Right hindlimb (tissue), 1 donor: ENCODE data around the gene C1QB.

Experiments used
- DNase-seq: peaks from one replicate; pipeline ENCODE4 v3.0.0-alpha.2; 2018

Gene C1QB

DNA sequence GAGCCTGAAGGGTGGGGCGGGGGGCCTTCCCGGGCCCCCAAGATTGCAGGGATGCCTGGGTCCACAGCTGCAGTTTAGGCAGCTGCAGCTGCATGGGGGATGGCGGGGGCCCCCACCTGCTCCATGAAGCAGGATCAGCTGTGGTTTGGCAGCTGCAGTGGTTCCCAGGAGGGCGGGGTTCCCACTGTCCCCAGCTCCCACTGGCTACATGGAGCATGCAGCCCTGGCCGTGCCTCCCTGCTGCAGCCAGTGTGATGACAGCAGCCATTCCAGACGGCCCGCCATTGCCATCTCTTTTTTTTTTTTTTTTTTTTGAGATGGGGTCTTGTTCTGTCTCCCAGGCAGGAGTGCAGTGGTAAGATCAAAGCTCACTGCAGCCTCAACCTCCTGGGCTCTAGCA, 17.6 kb upstream of the C1QB start:
- DNase-seq = peak; percentile 51

DNA sequence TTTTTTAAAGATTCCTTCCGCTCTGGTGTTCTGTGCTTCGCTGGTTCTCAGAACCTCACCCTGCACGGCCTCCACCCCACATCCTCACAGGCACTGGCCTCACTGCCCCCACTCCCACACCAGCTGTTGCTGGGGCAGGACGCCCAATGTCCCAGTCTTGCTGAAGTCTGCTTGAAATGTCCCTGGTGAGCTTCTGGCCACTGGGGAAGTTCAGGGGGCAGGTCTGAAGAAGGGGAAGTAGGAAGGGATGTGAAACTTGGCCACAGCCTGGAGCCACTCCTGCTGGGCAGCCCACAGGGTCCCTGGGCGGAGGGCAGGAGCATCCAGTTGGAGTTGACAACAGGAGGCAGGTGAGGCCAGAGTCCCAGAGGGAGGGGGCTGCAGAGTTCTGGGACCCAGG, 16.7 kb upstream of the C1QB start, which contains the start of gene C1QA:
Gene C1QA (plus strand): TSS at position 276 of the 400 bp plus-strand sequence. CDS start 989 bp downstream, outside the sequence.
- DNase-seq = no peak

DNA sequence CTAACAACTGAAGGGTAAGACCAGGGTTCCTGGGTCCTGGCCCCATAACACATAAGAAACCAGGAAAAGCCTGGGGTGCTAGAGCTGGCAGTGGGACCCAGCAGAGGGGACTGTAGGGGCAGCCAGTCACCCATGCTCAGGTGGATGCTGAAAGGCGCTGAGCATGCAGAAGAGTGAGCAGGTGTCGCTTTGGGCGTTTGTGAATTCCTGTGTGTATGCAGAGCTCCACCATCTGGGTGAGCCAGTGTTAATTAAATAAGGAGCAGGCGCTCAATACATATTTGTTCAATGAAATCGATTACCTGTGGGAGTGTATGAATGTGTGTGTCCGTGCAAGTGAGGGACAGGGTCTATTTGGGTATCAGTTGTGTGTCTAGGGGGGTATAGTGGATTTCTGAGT, 16.1 kb upstream of the C1QB start:
- DNase-seq = no peak

DNA sequence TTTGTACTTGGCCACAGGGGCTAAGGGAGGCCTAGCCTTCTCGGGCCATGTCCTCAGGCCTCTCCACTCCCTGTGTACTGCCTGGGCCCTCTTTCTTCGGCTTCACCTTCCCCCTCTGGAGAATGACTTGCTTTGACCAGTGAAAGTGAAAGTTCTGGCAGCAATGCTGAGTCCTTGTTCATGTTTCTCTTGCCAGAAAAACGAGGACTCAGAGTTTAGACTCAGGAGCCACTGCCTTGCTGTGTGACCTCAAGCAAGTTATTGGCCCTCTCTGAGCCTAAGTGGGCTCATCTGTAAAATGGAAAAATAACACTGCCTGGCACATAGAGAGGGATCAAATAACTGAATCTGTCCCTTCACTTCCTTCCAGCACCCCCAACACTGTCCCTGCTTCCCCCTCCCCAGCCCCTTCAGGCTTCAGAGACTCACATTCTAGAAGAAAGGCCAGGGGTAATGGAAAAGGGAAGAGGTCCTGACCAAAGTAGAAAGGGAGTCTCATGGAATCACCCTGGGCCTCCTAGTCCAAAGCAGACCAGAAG, 15.1 kb upstream of the C1QB start:
- DNase-seq = no peak

DNA sequence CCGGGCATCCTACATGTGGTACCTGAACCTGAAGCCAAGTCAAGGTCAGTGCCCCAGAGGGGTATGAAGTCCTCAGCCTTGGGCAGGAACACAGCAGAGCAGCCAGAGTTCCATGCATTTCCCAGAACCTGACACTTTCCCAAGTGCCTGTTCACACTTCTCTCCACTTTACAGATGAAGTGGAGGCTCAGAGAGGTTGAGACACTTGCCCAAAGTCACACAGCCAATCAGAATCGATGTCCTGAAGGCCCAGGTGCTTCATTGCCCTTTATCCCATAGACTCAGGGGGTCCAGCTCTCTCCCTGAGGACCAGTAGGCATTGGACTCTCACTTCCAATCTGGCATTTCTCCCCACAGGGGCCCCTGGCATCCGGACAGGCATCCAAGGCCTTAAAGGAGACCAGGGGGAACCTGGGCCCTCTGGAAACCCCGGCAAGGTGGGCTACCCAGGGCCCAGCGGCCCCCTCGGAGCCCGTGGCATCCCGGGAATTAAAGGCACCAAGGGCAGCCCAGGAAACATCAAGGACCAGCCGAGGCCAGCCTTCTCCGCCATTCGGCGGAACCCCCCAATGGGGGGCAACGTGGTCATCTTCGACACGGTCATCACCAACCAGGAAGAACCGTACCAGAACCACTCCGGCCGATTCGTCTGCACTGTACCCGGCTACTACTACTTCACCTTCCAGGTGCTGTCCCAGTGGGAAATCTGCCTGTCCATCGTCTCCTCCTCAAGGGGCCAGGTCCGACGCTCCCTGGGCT, 14.4 kb upstream of the C1QB start:
- no peak for DNase-seq

DNA sequence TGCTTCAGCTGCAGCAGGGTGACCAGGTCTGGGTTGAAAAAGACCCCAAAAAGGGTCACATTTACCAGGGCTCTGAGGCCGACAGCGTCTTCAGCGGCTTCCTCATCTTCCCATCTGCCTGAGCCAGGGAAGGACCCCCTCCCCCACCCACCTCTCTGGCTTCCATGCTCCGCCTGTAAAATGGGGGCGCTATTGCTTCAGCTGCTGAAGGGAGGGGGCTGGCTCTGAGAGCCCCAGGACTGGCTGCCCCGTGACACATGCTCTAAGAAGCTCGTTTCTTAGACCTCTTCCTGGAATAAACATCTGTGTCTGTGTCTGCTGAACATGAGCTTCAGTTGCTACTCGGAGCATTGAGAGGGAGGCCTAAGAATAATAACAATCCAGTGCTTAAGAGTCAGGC, 13.8 kb upstream of the C1QB start:
- peak; percentile 41 for DNase-seq

DNA sequence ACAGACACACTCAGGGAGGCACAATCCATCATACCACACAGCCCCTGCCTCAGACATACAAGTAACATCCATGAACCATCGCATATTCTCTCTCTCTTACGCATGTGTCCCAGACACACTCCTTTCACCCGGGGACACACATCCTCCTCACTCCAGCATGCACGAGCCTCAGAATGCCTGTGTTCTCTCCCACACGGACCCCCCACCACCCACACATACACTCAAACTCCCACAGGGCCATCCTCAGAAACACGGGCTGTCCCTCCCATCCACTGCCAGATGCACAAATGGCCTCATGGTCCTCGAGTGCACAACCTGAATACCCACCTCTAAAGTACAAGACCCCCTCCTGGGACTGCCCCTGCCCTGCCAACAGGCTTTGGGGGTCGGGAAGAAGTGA, 11.8 kb upstream of the C1QB start:
- no peak for DNase-seq

DNA sequence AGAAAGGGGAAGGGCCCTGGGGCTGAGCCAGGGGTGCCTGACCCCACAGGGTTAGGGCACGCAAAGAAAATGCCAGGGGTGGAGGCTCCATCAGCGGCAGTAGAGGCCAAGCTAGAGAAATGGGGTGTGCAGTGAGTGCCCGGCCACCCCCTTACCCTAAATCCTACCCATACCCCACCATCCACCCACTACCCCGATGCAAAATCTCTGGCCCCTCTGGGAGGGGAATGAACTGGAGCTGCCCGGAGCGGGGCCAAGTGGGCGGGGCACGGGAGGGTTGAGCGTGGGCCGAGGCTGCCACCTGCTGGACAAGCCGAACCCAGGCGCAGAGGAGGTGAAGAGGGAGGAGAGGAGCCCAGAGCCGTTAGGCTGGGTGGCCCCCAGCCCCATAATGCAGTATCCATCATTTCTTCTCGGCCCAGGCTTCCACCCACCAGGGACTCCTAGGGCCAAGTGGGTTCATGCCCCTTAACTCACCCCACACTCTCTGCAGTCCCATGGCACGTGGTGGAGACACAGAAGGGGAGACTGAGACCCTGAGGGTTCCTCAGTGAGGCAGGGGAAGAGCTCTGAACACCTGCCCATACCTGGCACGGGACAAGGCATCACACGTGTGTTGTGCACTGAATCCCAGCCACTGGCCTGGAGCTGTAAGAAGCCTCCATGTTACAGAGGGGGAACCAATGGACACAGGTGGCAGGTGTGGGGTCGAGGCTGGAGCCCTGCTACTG, 11.0 kb upstream of the C1QB start:
- peak; percentile 86 for DNase-seq

DNA sequence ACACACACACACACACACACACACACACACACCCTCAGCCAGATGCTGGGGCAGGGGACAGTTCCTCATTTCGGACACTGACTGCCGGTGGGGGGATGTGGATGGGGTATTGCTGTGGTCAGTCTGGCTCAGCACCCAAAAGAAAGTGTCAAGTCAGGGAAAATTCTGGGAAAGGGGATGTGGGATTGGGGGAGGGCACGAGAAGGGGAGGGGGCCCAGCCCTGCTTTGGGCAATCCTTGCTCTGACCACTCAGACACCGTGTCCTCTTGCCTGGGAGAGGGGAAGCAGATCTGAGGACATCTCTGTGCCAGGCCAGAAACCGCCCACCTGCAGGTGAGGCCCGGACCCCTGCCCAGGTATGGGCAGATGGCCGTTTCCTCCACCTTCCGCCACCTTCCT, 9.7 kb upstream of the C1QB start, which contains the start of gene C1QC:
Gene C1QC (plus strand): TSS at position 253 of the 400 bp plus-strand sequence. CDS start 391 bp downstream, outside the sequence.
- DNase-seq = no peak

DNA sequence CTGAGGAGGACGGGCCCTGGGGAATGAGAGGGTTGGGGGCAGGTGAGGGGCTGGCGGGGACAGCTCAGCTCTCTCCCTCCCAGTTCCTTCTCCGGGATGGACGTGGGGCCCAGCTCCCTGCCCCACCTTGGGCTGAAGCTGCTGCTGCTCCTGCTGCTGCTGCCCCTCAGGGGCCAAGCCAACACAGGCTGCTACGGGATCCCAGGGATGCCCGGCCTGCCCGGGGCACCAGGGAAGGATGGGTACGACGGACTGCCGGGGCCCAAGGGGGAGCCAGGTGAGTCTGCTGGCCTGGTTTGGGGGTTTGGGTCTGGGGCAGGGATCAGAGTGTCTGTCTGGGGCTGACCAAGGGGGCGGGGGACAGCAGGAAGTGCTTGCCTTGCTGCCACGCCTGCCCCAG, 9.1 kb upstream of the C1QB start:
- no peak for DNase-seq

DNA sequence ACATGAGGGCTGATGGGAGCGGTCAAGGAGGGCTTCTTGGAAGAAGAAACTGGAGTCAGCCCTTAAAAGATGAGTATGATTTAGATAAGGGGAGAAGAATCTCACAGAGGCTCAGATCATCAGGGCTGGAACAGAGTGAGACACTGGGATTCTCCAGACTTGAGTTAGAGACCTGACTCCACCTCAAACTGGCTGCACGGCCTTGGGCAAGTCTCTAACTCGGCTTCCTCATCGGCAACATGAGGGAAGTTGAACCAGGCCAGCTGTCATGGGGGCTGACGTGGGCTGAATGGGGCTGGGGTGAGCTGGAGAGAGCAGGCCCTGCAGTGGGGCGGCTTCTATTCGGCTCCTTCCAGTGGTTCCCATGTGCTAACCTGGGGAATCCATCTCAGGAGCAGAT, 7.1 kb upstream of the C1QB start:
- no peak for DNase-seq

DNA sequence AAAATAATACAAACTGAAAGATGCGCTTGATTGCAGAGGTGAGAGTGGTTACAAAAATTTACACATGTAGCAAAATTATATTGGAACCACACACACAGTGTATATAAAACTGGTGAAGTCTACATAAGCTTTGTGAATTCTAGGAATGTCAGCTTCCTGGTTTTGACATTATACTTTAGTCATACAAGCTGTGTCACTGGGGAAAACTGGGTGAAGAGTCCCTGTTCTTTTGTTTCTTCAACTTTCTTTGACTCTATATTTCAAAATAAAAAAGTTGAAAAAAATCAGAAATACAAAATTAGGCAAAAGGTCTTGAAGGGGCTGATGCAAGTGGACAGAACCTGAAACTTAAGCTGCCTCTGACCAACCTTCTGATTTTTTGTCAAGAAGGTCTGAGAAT, 6.7 kb upstream of the C1QB start:
- DNase-seq = no peak

DNA sequence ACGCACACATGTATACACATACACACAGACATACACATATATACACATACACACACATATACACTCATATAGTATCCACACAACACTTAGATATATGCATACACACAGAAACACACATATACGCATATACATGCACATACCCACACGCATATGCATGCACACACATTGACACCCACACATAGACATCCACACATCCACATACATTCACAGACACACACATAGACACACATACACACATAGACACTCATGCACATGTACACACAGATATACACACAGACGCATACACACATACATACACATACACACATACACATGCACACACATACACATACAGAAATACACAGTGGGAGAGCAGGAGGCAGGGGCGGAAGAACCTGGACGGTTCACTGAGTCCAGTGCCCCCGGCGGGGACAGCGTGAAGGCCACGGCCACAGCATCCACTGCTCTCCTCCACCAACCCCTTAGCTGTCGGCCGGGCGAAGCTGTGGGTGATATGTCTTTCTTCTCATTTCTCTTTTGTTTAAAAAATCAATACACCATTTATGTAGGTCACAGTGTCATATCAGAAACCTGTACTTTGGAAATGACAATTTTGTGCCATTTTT, 2.8 kb upstream of the C1QB start:
- no peak for DNase-seq

DNA sequence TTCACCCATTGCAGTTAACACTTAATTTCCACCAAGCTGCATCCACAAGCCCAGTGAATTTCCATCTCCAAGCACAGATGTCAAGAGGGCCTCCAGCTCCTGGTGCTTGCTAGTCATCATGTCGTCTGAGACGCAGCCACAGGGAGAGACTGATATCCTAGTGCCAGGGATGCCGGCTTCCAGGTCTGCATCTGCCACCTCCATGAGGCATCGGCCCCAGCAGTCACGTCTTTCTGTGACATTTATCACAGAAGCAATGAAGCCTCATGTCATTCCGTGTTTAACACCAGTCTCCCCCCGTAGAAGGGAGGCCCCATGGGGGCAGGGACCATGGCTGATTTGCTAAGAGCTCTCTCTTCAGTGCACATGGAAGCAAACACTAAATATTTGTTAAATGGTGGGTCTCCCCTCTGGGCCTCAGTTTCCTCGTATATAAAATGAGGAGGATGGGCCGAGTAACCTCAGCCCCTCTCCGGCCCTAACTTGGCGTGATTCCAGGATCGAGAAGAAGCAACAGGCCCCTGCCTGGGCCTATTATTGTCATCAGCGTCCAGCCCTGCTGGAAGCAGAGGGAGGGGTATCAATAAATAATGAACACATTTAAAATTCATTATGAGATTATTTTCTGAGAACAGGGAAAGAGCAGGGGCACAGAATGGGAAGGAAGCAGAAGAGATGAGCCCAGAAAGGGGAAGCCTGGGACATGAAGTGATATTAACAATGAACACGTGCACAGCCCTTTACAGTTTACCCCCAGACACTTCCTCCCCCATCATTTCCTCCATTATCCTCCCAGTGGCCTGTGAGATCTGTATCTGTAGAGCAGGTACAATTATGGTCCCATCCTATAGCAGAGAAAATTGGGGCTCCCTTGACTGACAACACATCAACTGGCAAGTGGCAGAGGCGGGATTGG, 837 bp upstream of the C1QB start:
- no peak for DNase-seq

DNA sequence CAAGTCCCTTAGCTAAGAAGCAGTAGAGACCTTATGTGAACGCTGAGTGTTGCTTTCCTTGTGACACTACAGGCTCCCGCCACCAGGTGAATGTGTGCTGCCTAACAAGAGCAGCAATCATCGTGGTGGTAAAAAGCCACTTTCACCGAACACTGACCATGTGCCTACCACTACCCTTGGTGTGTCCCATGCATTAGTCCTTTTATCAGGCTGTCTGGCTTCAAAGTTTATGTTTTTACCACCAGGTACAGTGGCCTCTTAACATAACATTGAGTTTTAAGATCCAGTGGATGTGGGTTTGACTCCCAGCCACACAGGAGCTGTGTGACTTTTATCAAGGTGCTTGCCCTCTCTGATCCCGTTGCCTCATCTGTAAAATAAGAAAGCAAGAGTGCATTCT, 1.7 kb downstream of the C1QB start:
- DNase-seq = no peak

DNA sequence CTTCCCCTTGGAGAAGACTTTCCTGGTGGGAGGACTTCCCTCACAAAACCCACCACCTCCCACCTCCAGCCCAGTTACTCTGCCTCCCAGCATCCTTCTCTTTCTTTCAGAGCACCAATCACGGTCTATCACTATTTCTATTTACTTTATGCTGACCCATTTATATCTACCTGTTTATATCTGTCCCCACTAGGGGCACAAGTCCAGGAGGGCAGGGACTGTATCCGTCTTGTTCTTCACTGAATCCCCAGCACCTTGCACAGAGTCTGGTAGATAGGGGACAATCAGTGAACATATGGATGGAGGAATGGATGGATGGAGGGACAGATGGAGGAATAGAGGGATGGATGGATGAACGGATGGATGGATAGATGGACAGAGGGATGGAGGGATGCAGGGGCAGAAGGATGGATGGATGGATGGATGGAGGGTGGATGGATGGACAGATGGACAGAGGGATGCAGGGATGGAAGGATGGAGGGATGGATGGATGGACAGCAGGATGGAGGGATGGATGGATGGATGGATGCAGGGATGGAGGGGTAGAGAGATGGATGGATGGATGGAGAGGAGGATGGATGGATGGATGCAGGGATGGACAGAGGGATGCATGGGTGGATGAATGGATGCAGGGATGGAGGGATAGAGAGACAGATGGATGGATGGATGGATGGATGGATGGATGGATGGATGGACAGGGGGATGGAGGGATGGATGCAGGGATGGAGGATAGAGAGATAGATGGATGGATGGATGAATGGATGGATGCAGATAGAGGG, 5.5 kb downstream of the C1QB start:
- no peak for DNase-seq

DNA sequence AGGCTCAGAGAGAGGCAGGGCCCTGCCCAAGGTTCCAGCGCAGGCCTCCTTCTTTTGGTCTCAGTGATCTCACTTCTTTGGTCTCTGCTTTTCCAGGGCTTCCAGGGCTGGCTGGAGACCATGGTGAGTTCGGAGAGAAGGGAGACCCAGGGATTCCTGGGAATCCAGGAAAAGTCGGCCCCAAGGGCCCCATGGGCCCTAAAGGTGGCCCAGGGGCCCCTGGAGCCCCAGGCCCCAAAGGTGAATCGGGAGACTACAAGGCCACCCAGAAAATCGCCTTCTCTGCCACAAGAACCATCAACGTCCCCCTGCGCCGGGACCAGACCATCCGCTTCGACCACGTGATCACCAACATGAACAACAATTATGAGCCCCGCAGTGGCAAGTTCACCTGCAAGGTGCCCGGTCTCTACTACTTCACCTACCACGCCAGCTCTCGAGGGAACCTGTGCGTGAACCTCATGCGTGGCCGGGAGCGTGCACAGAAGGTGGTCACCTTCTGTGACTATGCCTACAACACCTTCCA, 7.7 kb downstream of the C1QB start:
- no peak for DNase-seq

DNA sequence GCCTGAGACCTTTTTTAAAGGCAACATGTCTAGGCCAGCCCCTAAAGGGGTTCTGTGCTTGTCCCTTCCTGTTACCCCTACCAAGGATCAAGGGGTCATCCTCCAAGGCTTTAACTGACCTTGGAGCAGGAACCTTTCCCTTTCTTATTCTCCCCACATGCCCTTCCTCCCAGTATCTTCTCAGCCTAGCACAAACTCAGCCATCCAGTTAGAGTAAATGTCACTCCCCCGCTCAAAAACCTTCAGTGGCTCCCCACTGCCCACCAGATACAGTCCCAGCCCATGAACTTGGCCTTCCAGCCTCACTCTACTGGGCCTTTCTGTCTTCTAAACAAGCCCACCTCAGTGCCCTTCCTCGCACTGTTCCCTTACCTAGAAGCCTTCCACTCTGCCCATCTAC, 8.8 kb downstream of the C1QB start:
- DNase-seq = no peak

DNA sequence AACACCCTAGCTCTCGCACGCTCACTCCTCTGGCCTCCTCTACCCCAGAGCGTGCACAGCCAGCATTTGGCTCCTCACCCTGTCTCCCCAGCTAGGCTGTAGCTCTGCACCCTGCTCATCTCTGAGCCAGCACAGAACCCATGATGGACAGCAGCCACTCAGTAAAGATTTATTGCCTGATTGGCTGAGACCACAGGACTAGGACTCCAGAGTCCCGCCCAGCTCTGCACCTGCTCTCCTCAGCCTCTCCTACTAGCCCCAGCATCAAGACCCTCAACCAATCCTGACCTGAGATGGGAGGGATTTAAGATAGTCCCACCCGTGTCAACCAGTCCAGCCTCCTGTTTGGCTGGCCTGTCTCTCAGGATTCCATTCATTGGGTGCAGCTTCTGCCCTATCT, 9.3 kb downstream of the C1QB start:
- DNase-seq = no peak

DNA sequence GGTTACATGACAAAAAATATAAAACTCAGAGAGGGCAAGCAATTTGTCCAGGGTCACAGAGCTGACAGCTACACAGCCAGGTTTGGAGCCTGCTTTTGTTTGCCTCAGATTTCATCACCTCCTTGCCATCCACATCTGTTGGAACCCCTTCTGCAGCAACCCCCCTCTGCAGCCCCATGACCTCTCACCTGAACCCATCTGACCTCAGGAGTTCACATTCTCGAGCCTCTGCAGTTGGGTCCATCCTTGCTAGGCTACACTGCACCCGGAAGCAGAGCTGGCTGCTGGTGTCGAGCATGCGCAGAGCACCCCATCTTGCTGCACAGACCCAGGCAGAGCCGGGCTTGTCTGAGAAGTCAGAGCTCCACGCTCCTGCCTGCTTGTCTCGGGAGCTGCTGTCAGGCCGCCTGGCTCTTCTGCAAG, 10.0 kb downstream of the C1QB start:
- DNase-seq = no peak

DNA sequence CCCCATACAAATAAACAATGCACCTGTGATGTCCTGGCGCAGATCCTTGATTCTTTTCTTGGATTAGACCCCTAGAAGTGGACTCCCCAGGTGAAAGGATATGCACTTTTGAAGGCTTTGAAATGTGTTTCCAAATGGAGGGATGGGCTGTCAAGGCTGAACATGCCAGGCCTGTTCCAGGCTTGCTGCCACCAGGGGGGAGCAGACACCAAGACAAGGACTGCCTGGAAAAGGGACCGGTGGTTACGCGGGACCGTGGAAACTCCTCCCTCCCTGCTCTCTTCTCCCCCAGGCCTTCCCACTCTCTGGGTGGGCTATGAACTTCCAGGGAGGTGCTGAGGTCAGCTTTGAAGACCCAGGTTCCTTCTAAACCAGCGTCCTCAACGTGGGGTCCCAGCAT, 12.7 kb downstream of the C1QB start:
- DNase-seq = peak; percentile 62
